HG03565 (cell line): ENCODE data around the gene PSTPIP1.

Source experiments
- ATAC-seq: cut with Tn5 transposase; IDR thresholded peaks from one replicate; pipeline ENCODE4 v1.9.1; 2021; ENCODE audit warnings: mild to moderate bottlenecking, moderate library complexity; ENCODE audit not compliant: unreplicated experiment

Gene PSTPIP1

GRCh38 chr15:77029166-77030047, 34.5 kb downstream of the PSTPIP1 start:
- ATAC-seq = no peak

GRCh38 chr15:77030048-77030927, 35.4 kb downstream of the PSTPIP1 start:
- ATAC-seq = no peak

- no peak for ATAC-seq
Observed at GRCh38 chr15:77030928-77031375, 36.0 kb downstream of the PSTPIP1 start.

- ATAC-seq = no peak
Observed at GRCh38 chr15:77031376-77032050, 36.6 kb downstream of the PSTPIP1 start.

- ATAC-seq = no peak
Observed at GRCh38 chr15:77032052-77032646, 37.2 kb downstream of the PSTPIP1 start.

GRCh38 chr15:77032647-77033416, 37.9 kb downstream of the PSTPIP1 start:
- ATAC-seq = no peak

- no peak for ATAC-seq
Observed at GRCh38 chr15:77033417-77033728, 38.4 kb downstream of the PSTPIP1 start.

- no peak for ATAC-seq
Observed at GRCh38 chr15:77033729-77034671, 39.1 kb downstream of the PSTPIP1 start.

- no peak for ATAC-seq
Observed at GRCh38 chr15:77034695-77035489, 40.0 kb downstream of the PSTPIP1 start.

GRCh38 chr15:77035584-77035983, 40.7 kb downstream of the PSTPIP1 start:
- ATAC-seq = no peak

- no peak for ATAC-seq
Observed at GRCh38 chr15:77035999-77036471, 41.1 kb downstream of the PSTPIP1 start.

GRCh38 chr15:77036537-77037387, 41.8 kb downstream of the PSTPIP1 start:
- no peak for ATAC-seq

- ATAC-seq = no peak
Observed at GRCh38 chr15:77037388-77038209, 42.7 kb downstream of the PSTPIP1 start.

- ATAC-seq = no peak
Observed at GRCh38 chr15:77038312-77039216, 43.6 kb downstream of the PSTPIP1 start.

- ATAC-seq = no peak
Observed at GRCh38 chr15:77039217-77039533, 44.2 kb downstream of the PSTPIP1 start.
